ENCODE results near the gene METTL25B.

METTL25B gene

DNA sequence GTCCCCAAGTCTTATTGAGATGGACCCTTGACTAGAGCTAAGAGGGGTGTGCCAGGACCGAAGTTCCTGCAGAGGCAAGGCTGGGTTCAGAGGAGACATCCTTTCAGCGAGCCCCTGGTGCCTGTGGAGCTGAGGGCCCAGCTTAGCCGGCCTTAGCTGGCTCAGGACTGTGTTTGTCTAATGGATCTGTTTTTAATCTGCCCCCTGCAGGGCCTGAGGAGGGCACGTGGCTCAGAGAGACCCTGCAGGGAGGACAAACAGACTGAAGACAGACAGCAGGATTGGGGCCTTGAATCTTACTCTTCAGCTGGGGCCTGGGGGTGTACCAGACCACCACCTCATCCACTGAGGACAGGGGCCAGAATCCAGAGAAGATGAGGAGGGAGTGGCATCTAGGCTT, 24.5 kb upstream of the METTL25B start:
- no peak overlapping the region for H3K27ac ChIP-seq
- TF ChIP-seq, protein P1, sequence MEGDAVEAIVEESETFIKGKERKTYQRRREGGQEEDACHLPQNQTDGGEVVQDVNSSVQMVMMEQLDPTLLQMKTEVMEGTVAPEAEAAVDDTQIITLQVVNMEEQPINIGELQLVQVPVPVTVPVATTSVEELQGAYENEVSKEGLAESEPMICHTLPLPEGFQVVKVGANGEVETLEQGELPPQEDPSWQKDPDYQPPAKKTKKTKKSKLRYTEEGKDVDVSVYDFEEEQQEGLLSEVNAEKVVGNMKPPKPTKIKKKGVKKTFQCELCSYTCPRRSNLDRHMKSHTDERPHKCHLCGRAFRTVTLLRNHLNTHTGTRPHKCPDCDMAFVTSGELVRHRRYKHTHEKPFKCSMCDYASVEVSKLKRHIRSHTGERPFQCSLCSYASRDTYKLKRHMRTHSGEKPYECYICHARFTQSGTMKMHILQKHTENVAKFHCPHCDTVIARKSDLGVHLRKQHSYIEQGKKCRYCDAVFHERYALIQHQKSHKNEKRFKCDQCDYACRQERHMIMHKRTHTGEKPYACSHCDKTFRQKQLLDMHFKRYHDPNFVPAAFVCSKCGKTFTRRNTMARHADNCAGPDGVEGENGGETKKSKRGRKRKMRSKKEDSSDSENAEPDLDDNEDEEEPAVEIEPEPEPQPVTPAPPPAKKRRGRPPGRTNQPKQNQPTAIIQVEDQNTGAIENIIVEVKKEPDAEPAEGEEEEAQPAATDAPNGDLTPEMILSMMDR (IDR thresholded peaks at IDR 0.05), result no peak
- TF ChIP-seq ZFX (IDR thresholded peaks at IDR 0.05; ENCODE audit: borderline replicate concordance), result no peak

DNA sequence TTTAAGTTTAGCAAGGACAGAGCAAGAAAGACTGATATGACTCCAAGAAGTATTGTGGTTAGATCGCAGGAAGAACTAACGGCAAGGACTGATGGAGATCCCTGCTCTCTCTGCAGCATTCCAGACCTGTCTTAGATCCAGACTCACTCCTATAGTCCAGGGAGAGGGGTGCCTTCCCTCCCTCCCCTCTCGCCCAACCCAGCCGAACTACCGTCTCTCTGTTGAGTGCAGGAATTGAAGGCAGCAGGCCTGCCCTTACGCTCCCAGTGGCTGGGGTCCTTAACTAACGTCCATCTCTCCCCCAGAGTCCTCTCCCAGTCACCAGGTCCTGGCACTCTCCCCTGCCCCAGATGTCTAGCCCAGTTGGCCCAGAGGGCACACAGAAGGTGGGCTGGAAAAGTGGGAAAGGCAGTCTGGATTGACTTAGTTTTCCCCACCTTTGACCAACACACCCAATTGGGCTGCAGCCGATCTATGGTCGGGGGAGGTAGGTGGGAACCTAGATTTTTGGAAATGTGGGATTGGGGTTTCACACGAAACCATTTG, 24.0 kb upstream of the METTL25B start:
- TF ChIP-seq ZFX (IDR thresholded peaks at IDR 0.05; ENCODE audit: borderline replicate concordance), result no peak
- TF ChIP-seq, protein P1 (IDR thresholded peaks at IDR 0.05), result no peak
- H3K27ac ChIP-seq, result no peak overlapping the region

DNA sequence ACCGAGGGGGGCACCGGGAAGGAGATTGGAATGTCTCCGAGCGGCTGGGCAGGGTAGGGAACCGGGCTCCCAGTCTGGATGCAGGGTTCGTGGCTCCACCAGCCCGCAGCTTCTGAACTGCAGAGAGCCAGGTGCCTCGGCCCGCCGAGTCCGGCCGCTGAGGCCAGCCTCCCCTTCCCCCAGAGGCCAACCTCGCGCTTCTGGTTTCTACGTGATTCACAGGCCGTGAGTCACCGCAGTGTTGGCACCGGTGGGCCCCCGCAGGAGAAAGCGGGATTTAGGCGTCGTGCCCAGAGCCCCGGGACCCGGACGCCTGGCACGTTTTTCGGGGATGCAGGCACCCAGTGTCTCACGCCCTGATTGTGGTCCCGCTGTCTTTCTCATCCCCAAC, 23.3 kb upstream of the METTL25B start:
- TF ChIP-seq ZFX (IDR thresholded peaks at IDR 0.05; ENCODE audit: borderline replicate concordance), result no peak
- no peak overlapping the region for H3K27ac ChIP-seq

DNA sequence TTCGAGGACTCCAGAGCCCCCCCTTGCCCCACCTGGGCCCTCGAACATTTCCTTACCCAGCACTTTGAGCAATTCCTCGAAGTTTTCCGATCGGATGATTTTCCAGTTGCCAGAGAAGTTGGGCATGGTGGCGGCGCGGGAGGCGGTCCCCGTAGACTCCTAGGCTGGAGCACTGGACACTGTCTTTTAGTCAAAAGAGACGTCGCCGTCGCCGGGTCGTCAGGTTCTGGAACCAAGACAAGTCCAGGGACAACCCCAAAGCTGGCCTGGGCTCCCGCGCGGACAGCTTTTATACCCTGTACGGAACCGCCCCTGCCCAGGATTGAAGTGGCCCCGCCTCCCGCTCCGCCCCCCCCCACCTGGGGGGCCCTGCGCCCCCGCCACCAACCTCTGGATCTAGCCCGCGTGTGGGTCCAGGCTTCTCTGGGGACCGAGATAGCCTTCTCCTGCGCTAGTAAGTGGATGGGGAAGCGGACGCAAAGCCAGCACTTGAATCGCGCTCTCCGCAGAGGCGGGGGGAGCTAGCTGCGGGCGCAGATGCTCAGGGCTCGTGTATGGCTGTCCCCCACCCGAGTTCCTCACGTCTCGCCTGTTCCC, 22.9 kb upstream of the METTL25B start, which contains the start of gene CRABP2:
TSS of gene CRABP2 (minus strand) at position 263 of the 597 bp plus-strand sequence. CDS start at position 126, 137 bp downstream.
- no peak within 1 kb of the TSS for H3K27ac ChIP-seq
- no peak for TF ChIP-seq ZFX (IDR thresholded peaks at IDR 0.05; ENCODE audit: borderline replicate concordance)
- TF ChIP-seq, protein P1 (IDR thresholded peaks at IDR 0.05), result no peak

DNA sequence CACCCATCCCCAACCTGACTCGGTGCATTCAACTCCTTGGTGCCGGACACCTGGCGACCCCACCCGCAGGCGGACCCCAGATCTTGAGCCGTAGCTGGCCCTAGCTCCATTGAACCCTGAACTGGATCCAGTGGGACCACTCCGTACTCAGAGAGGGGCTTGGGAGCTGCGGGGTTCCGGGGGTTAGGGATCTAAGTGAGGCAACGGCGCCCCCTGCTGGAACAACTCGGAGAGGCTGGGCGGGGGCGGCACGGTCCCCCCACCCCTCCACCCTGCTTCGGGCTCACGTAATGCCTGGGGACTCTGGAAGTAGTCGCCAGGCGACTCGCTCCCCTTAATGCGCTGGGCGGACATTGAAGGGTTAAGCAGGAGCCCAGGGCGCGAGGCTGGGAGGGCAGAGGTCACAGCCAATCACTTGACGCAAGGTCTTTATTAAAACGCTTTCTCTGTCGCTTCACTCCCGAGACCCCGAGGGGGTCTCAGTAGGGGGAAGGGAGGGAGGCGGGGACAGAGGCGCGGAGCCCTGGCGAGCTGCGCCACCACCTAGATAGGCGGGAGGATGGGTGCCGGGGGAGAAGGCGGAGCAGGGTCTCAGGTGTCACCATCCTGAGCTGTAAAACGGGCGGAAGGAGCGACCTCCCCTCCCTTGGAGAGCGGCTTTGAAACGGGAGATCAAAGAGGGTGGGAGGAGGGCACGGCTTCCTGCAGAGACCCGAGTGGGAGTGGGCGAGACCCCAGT, 22.2 kb upstream of the METTL25B start:
- H3K27ac ChIP-seq, result no peak overlapping the region
- TF ChIP-seq, protein P1 (IDR thresholded peaks at IDR 0.05), result peak; percentile 100
- TF ChIP-seq ZFX (IDR thresholded peaks at IDR 0.05; ENCODE audit: borderline replicate concordance), result no peak

DNA sequence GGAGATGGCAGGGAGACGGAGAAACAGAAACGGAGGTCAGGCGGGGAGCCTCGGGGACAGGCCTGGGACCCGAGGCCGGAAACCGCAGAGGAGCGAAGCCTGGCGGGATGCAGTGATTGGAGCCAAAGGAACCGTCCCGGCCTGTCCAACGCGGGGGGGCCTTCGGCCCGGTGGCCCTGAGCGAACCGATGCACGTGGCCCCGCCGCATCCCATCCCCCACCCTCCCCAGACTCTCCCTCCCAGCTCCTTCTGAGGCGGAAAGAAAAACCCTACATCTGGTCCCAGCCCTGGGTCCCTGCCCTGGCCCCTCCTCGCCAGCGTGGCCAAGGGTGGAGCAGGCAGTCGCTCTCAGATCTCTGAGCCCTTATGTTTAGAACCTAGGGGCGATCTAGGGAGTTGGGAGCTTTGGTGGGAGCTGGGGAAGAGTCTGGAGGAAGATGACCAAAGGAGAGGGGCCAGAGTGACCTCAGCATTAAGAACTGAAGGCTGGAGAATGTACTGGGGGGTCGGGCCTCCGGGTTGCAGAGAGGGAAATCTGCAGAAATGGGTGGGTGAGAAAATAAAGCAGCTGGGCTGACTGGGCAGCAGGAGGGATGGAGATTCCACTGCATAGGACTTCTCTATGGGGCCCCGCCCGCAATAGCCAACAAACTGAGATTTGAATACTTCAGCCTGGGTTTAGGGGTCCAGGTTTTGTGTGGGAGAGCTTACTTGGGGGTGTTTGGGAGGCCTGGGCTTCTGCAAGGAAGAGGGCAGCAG, 21.4 kb upstream of the METTL25B start:
- no peak overlapping the region for H3K27ac ChIP-seq
- TF ChIP-seq ZFX (IDR thresholded peaks at IDR 0.05; ENCODE audit: borderline replicate concordance), result no peak
- TF ChIP-seq, protein P1 (IDR thresholded peaks at IDR 0.05), result no peak

DNA sequence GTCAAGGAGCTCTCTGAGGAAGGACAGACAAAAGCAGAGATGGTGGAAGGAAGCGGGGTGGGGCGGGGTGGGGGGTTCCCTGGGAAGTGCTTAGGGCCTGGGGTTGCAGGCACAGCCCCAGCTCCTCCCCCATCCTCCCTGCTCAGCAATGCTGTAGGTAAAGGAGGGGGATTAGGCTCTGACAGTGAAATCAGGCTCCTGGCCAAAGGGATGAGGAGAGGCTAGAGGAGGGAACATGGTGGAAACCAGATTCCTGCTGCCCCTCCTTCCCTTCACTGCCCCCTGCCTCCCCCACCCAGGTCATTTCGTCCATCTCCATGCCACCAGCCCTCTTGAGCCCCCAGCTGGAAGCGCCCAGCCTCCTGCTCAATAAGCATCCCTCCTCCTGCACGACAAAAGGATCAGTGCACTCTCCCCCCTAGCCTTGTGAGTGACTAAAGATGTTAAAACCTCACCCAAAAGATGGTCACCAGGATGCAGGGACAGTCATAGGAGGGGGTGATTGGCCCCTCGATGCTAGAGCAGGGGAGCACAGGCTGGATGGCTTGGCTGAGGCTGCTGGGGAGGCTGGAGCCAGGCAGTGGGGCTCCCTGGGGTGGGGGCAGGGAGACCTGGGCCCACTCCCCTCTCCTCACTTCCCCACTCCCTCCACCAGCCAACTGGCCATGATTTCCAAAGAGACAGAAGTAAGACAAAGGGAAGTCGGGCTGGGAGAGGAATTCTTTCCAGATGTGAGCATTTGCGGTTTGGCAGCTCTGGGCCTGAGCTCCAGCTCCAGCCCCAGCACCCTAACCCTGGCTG, 20.7 kb upstream of the METTL25B start:
- no peak overlapping the region; the same call in 1 of the 2 replicates for H3K27ac ChIP-seq
- TF ChIP-seq, protein P1 (IDR thresholded peaks at IDR 0.05), result no peak
- TF ChIP-seq ZFX (IDR thresholded peaks at IDR 0.05; ENCODE audit: borderline replicate concordance), result no peak

All from 22Rv1 (cell line).